ENCODE data around the gene PGS1.

Gene PGS1

GRCh38 chr17:78353834-78354233, 24.6 kb upstream of the PGS1 start:
- DNase-seq (ENCODE audit: low read depth, low spot score), result no peak
- peak overlapping the region; percentile 27 for H3K9ac ChIP-seq (ENCODE audit: insufficient read length)
- H3K4me3 ChIP-seq, result peak overlapping the region; percentile 79
- peak overlapping the region; percentile 84 for H3K27ac ChIP-seq
- TF ChIP-seq EZH2 (IDR thresholded peaks at IDR 0.05) (no peak), POLR2AphosphoS5 (IDR thresholded peaks at IDR 0.05; ENCODE audit: borderline replicate concordance, low read depth, low read length) (no peak), FOXP2 (optimal IDR thresholded peaks at IDR 0.05; ENCODE audit: control extremely low read depth, extremely low read length, insufficient read depth) (no peak)
- H3K9me3 ChIP-seq (ENCODE audit: low read depth, low read length), result no peaks in the 10 kb centered on the region
- H3K36me3 ChIP-seq (ENCODE audit: insufficient read depth, low read length), result peaks cover 5% of the 10 kb centered on the region; the same call in 1 of the 2 replicates

GRCh38 chr17:78355045-78355641, 23.3 kb upstream of the PGS1 start:
- no peak for TF ChIP-seq FOXP2 (optimal IDR thresholded peaks at IDR 0.05; ENCODE audit: control extremely low read depth, extremely low read length, insufficient read depth)
- TF ChIP-seq EZH2 (IDR thresholded peaks at IDR 0.05), result no peak
- TF ChIP-seq POLR2AphosphoS5 (IDR thresholded peaks at IDR 0.05; ENCODE audit: borderline replicate concordance, low read depth, low read length), result no peak
- Histone ChIP-seq H3K9ac (ENCODE audit: insufficient read length) (no peak overlapping the region), H3K27ac (no peak overlapping the region), H3K4me3 (no peak overlapping the region), H3K9me3 (ENCODE audit: low read depth, low read length) (no peaks in the 10 kb centered on the region), H3K36me3 (ENCODE audit: insufficient read depth, low read length) (peaks cover 5% of the 10 kb centered on the region; the same call in 1 of the 2 replicates)
- DNase-seq (ENCODE audit: low read depth, low spot score), result no peak

DNA sequence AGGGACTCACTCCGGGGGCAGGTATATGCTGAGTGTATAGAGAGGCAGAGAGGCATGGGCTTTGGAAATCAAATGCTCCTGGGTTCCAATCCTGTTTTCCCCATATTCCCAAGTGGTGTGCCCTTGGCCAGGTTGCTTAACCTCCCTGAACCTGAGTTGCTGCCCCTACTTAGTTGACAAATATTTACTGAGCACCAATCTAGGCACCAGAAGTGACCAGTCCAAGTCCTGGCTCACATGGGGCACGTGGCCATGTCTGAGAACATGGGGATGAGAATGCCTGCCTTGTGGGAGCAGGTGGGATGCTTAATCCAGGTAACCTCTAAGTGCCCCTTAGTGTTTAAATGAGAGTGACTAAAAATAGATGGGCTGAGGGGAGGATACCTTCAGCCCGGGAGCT, 22.7 kb upstream of the PGS1 start:
- H3K27ac ChIP-seq, result no peak overlapping the region
- TF ChIP-seq FOXP2 (optimal IDR thresholded peaks at IDR 0.05; ENCODE audit: control extremely low read depth, extremely low read length, insufficient read depth) (no peak), EZH2 (IDR thresholded peaks at IDR 0.05) (no peak), POLR2AphosphoS5 (IDR thresholded peaks at IDR 0.05; ENCODE audit: borderline replicate concordance, low read depth, low read length) (no peak)
- no peaks in the 10 kb centered on the region for H3K9me3 ChIP-seq (ENCODE audit: low read depth, low read length)
- H3K9ac ChIP-seq (ENCODE audit: insufficient read length), result no peak overlapping the region
- no peak overlapping the region for H3K4me3 ChIP-seq
- peaks cover 5% of the 10 kb centered on the region; the same call in 1 of the 2 replicates for H3K36me3 ChIP-seq (ENCODE audit: insufficient read depth, low read length)
- DNase-seq (ENCODE audit: low read depth, low spot score), result no peak

- no peak overlapping the region for H3K27ac ChIP-seq
- no peak overlapping the region for H3K9ac ChIP-seq (ENCODE audit: insufficient read length)
- H3K36me3 ChIP-seq (ENCODE audit: insufficient read depth, low read length), result peaks cover 5% of the 10 kb centered on the region; the same call in 1 of the 2 replicates
- peak; percentile 39 for DNase-seq (ENCODE audit: low read depth, low spot score)
- TF ChIP-seq POLR2AphosphoS5 (IDR thresholded peaks at IDR 0.05; ENCODE audit: borderline replicate concordance, low read depth, low read length), result no peak
- H3K4me3 ChIP-seq, result peak overlapping the region; percentile 42
- H3K9me3 ChIP-seq (ENCODE audit: low read depth, low read length), result no peaks in the 10 kb centered on the region
Observed at GRCh38 chr17:78356101-78356713, 22.2 kb upstream of the PGS1 start.

DNA sequence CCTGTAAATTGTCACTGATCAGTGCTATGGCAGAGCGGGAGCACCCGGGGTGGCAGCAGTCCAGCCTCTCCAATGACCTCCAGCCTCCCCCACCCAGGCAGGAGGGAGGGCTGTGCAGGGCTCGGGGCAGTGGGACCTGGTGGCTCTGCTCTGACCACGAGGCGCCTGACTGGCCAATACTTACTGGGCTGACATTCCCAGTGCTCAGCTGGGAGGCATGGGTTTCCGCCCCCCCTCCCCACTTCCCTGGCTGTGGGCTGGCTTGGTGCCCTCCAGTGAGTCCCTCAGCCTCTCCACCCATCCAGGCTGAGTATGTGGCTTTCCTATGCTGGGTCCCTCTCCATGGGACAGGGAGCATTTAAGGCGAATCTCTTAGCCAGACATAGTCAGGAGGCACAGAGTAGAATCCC, 21.3 kb upstream of the PGS1 start:
- Histone ChIP-seq H3K36me3 (ENCODE audit: insufficient read depth, low read length) (peaks cover 5% of the 10 kb centered on the region; the same call in 1 of the 2 replicates), H3K27ac (no peak overlapping the region), H3K9me3 (ENCODE audit: low read depth, low read length) (no peaks in the 10 kb centered on the region), H3K4me3 (0 out of 2 replicates have a peak overlapping the region, but pooled peaks have one; percentile 18), H3K9ac (ENCODE audit: insufficient read length) (no peak overlapping the region)
- TF ChIP-seq FOXP2 (optimal IDR thresholded peaks at IDR 0.05; ENCODE audit: control extremely low read depth, extremely low read length, insufficient read depth) (no peak), EZH2 (IDR thresholded peaks at IDR 0.05) (no peak), POLR2AphosphoS5 (IDR thresholded peaks at IDR 0.05; ENCODE audit: borderline replicate concordance, low read depth, low read length) (no peak)
- no peak for DNase-seq (ENCODE audit: low read depth, low spot score)

DNA sequence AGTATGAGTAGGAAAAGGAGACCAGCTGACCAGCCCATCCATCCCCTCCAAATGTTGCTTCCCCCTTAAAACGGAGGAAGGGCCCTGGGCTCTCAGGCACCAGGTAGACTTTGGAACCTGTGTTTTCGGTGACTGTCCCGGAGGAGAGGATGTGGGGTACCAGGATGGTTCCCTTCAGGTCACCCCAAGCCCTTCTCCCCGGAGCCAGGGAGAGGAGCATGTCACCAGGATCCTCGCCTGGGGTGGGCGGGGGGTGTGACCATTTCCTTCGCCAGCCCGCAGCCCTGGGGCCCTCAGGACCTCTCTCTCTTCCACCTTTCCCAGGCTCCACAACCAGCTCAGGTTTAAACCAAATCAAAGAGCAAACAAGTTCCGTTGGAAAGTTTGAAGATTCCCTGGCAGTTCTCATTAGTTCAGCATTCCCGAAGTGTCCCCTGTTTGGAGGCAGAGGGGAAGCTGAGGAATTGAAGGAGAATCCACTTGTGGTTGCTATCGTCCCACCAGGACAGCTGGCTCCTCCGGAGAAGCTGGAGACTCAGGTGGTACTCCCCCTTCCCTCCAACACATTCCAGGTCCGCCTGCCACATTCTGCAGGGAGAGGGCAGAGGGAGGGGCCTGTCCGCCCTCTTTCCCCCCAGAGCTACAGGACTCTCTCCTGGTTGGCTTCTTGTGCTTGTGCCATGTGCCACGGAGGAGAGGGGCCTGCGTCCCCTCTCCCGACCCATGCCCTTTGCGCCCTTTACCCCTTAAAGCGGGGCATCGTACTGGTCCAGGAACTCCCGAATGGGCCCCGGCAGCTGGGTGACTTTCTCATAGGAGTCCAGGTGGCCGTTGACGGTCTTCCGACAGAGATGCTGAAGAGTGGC, 20.5 kb upstream of the PGS1 start:
- no peak for TF ChIP-seq POLR2AphosphoS5 (IDR thresholded peaks at IDR 0.05; ENCODE audit: borderline replicate concordance, low read depth, low read length)
- no peak overlapping the region for H3K27ac ChIP-seq
- H3K36me3 ChIP-seq (ENCODE audit: insufficient read depth, low read length), result peaks cover 5% of the 10 kb centered on the region; the same call in 1 of the 2 replicates
- DNase-seq (ENCODE audit: low read depth, low spot score), result no peak
- no peaks in the 10 kb centered on the region for H3K9me3 ChIP-seq (ENCODE audit: low read depth, low read length)
- no peak overlapping the region for H3K9ac ChIP-seq (ENCODE audit: insufficient read length)
- peak overlapping the region; percentile 82 for H3K4me3 ChIP-seq

DNA sequence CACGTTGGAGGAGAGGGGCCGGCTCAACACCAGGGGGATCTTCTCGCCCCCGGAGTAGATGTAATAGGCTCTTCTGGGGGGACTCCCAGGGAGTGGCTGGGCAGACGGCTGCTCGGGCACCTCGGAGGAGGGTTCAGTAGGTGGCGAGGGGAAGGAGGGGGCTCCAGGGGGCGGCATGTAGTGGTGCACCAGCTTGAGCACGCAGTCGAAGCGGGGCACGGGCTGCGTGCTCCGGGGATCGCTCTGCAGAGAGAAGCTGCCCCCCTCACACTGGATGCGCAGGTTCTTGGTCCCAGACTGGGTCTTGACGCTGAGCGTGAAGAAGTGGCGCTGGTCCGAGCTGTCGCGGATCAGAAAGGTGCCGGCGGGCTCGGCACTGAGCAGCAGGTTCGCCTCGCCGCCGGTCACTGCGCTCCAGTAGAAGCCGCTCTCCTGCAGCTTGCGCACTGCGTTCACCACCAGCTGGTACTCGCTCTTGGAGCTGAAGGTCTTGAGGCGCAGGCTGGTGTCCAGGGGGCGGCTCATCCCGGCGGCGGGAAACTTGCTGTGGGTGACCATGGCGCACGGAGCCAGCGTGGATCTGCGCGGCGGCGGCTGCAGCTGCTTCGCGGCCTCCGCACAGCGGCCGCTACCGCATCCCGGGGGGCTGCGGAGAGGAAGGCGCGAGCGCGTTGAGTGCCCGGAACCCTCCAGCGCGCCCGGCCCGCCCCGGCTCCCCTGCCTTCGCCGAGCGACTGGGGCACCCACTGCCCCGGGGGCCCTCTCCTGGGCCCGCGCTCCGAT, 19.7 kb upstream of the PGS1 start:
- Histone ChIP-seq H3K4me3 (peak overlapping the region; percentile 82), H3K36me3 (ENCODE audit: insufficient read depth, low read length) (peaks cover 5% of the 10 kb centered on the region; the same call in 1 of the 2 replicates), H3K27ac (no peak overlapping the region), H3K9ac (ENCODE audit: insufficient read length) (peak overlapping the region; percentile 87), H3K9me3 (ENCODE audit: low read depth, low read length) (no peaks in the 10 kb centered on the region)
- TF ChIP-seq EZH2 (IDR thresholded peaks at IDR 0.05), result no peak
- no peak for TF ChIP-seq FOXP2 (optimal IDR thresholded peaks at IDR 0.05; ENCODE audit: control extremely low read depth, extremely low read length, insufficient read depth)
- no peak for TF ChIP-seq POLR2AphosphoS5 (IDR thresholded peaks at IDR 0.05; ENCODE audit: borderline replicate concordance, low read depth, low read length)
- no peak for DNase-seq (ENCODE audit: low read depth, low spot score)
